HepG2 (cell line): ENCODE measurements around the gene BMP8B. TPM values are rescaled to one million over a fixed set of nuclear protein-coding genes. Genes with fewer than 3 reads are reported as not detected.

Experiments
- ATAC-seq: fragments of 200-7000 bp; cut with Tn5 transposase; 3 replicates; pipeline ENCODE4 v1.9.1; 2020; ENCODE audit warnings: mild to moderate bottlenecking, moderate library complexity
- BruUV-seq: library from RNA; stranded (reverse); fragments of 400-500 nt; replicated peaks from 2 replicates; lab custom pipeline; 2021; lab: Mats Ljungman, UMichigan
- CTCF ChIA-PET: fragments of 300-600 bp; formaldehyde crosslinking; extraction: SDS; loops from one replicate; lab custom pipeline; 2021; ENCODE audit warnings: low total read pairs, inconsistent platforms, low intra/inter-chr PET ratio; lab: Yijun Ruan, JAX
- POLR2A ChIA-PET: fragments of 350-600 bp; sonication (Branson Sonifier 250); formaldehyde crosslinking; loops from one replicate; lab custom pipeline; 2020; ENCODE audit warnings: antibody characterized with exemption, inconsistent platforms; lab: Yijun Ruan, JAX
- DNase-seq: peaks from one replicate; pipeline ENCODE4 v3.0.0-alpha.2; 2015; ENCODE audit warnings: low spot score
- FAIRE-seq: peaks from 3 replicates; lab custom pipeline; 2011; peaks lifted over from hg19 to GRCh38; lab: Jason Lieb, UNC
- H2AFZ ChIP-seq: one replicate; pipeline ENCODE4 v1.6.1; 2011; ENCODE audit warnings: low read length, inconsistent platforms
- H3K27ac ChIP-seq: fragments of 300-600 bp; 3 replicates; pipeline ENCODE4 v1.8.0; 2011; ENCODE audit warnings: mixed run types, mild to moderate bottlenecking, mixed read lengths, low read length, inconsistent platforms; ENCODE audit not compliant: insufficient read depth; ENCODE audit errors: extremely low read length
- H3K27me3 ChIP-seq, 2 experiments: fragments of 200-600 bp in 1 of 2; 2 replicates in 1 of 2; 3 replicates in 1 of 2; pipeline versions ENCODE4 v1.6.0 to v1.8.0; 2011; ENCODE audit warnings: low read length in 2 of 2, mild to moderate bottlenecking in 2 of 2, moderate library complexity in 2 of 2, inconsistent platforms in 1 of 2; ENCODE audit not compliant: insufficient read depth in 2 of 2, control insufficient read depth in 1 of 2
- H3K36me3 ChIP-seq, 2 experiments: fragments of 200-600 bp in 1 of 2; replicated peaks in 1 of 2; 2 replicates in 1 of 2; 3 replicates in 1 of 2; pipeline versions ENCODE4 v1.5.1 to v1.8.0; 2011; ENCODE audit warnings: low read length in 2 of 2, inconsistent platforms in 1 of 2; ENCODE audit not compliant: insufficient read depth in 2 of 2, control insufficient read depth in 1 of 2
- H3K4me1 ChIP-seq: 2 replicates; pipeline ENCODE4 v1.5.1; 2012; ENCODE audit warnings: low read length, inconsistent platforms; ENCODE audit not compliant: insufficient read depth
- H3K4me2 ChIP-seq: 2 replicates; pipeline ENCODE4 v1.6.0; 2011; ENCODE audit warnings: low read depth, low read length, inconsistent platforms
- H3K4me3 ChIP-seq, 3 experiments: fragments of 200-600 bp in 1 of 3; sonication (generic), shearing (Covaris generic) in 1 of 3; replicated peaks in 1 of 3; 2 replicates each; pipeline ENCODE4 v1.5.1; 2011 to 2016; ENCODE audit warnings: low read length in 3 of 3, inconsistent platforms in 2 of 3, low read depth in 2 of 3, mild to moderate bottlenecking in 2 of 3, control low read depth in 1 of 3, mixed read lengths in 1 of 3; ENCODE audit not compliant: insufficient read depth in 1 of 3
- H3K79me2 ChIP-seq: one replicate; pipeline ENCODE4 v1.6.1; 2011; ENCODE audit warnings: low read length, inconsistent platforms; ENCODE audit not compliant: insufficient read depth
- H3K9ac ChIP-seq: 2 replicates; pipeline ENCODE4 v1.6.0; 2011; ENCODE audit warnings: mild to moderate bottlenecking, low read depth, low read length, inconsistent platforms; ENCODE audit not compliant: insufficient read depth
- H3K9me3 ChIP-seq: 2 replicates; pipeline ENCODE4 v1.5.1; 2012; ENCODE audit warnings: mild to moderate bottlenecking, low read length
- H4K20me1 ChIP-seq: 2 replicates; pipeline ENCODE4 v1.6.0; 2011; ENCODE audit warnings: inconsistent platforms, mild to moderate bottlenecking, low read length, moderate library complexity; ENCODE audit not compliant: insufficient read depth
- AGO2 ChIP-seq: fragments of 200-400 bp; formaldehyde crosslinking; optimal IDR thresholded peaks from 2 replicates; pipeline ENCODE3; 2017; ENCODE audit warnings: mild to moderate bottlenecking, low read depth, low read length, moderate library complexity
- BORCS8-MEF2B ChIP-seq: sonication (generic); formaldehyde crosslinking; IDR thresholded peaks from 2 replicates; pipeline ENCODE4 v1.8.0; 2022; ENCODE audit warnings: mild to moderate bottlenecking, missing genetic modification reagents
- BRCA1 ChIP-seq: sonication (generic); formaldehyde crosslinking; IDR thresholded peaks from 2 replicates; pipeline ENCODE4 v1.4.0; 2020; ENCODE audit warnings: missing genetic modification reagents
- EZH2 ChIP-seq: conservative IDR thresholded peaks from 2 replicates; pipeline ENCODE4 v1.6.1; 2012; ENCODE audit warnings: mild to moderate bottlenecking, low read depth, low read length, moderate library complexity
- HNF4A ChIP-seq: sonication (generic); formaldehyde crosslinking; IDR thresholded peaks from 2 replicates; pipeline ENCODE4 v1.4.0; 2020; ENCODE audit warnings: missing genetic modification reagents
- NFATC3 ChIP-seq: sonication (generic); formaldehyde crosslinking; IDR thresholded peaks from 2 replicates; pipeline ENCODE4 v1.5.1; 2020; ENCODE audit warnings: mild to moderate bottlenecking, missing genetic modification reagents
- RELA ChIP-seq: sonication (generic); formaldehyde crosslinking; IDR thresholded peaks from 2 replicates; pipeline ENCODE4 v1.4.0; 2020; ENCODE audit warnings: missing genetic modification reagents
- TOE1 ChIP-seq: sonication (generic); formaldehyde crosslinking; IDR thresholded peaks from 2 replicates; pipeline ENCODE4 v1.4.0; 2020; ENCODE audit warnings: mild to moderate bottlenecking, missing genetic modification reagents
- TP53 ChIP-seq: sonication (generic); formaldehyde crosslinking; conservative IDR thresholded peaks from 2 replicates; pipeline ENCODE4 v1.4.0; 2020; ENCODE audit warnings: missing genetic modification reagents
- YEATS2 ChIP-seq: sonication (generic); formaldehyde crosslinking; IDR thresholded peaks from 2 replicates; pipeline ENCODE4 v1.4.0; 2020; ENCODE audit warnings: missing genetic modification reagents, borderline replicate concordance
- ZNF773 ChIP-seq: sonication (generic); formaldehyde crosslinking; IDR thresholded peaks from 2 replicates; pipeline ENCODE4 v1.4.0; 2020; ENCODE audit warnings: missing genetic modification reagents, borderline replicate concordance
- ZNF780A ChIP-seq: sonication (generic); formaldehyde crosslinking; IDR thresholded peaks from 2 replicates; pipeline ENCODE4 v1.8.0; 2022; ENCODE audit warnings: mild to moderate bottlenecking, missing genetic modification reagents, moderate library complexity
- WGBS: methylation state at CpG from one replicate; pipeline ENCODE4 v1.1.6; 2017; ENCODE audit warnings: low lambda C conversion rate; 5-methylcytosine and 5-hydroxymethylcytosine counted together
- in situ Hi-C: cut with HindIII; loops from 2 replicates; pipeline ENCODE4 v1.10.0; 2017; ENCODE audit warnings: low pct_unique_long_range_greater_than_20kb; ENCODE audit not compliant: extremely low pct_ligation_motif_present
- intact Hi-C: fragments of 100-400 bp; cut with micrococcal nuclease; formaldehyde crosslinking; loops from one replicate; pipeline ENCODE4 v1.10.0; 2022; ENCODE audit not compliant: unreplicated experiment
- polyA plus RNA-seq, 8 experiments: library from polyadenylated mRNA; depleted of rRNA in 3 of 8; stranded (reverse) in 7 of 8; unstranded in 1 of 8; fragments of >200 nt; fragmentation: Illumina TruSeq in 4 of 8; extraction: Trizol in 4 of 8; gene quantifications; 2 replicates each; pipeline versions ENCODE4 v1.2.1 to v1.2.3, GENCODE V29; 2011 to 2016; ENCODE audit warnings: low read depth in 4 of 8, missing spikeins in 1 of 8, mixed read lengths in 1 of 8; ENCODE audit not compliant: insufficient read depth in 1 of 8
- total RNA-seq, 5 experiments: library from RNA; depleted of rRNA; stranded (reverse); fragments of >200 nt; fragmentation: Illumina TruSeq; extraction: Trizol; gene quantifications; 2 replicates each; pipeline ENCODE4 v1.2.3, GENCODE V29; 2016; ENCODE audit warnings: low read depth in 1 of 5
- TF ChIP-seq, protein P1 (sequence below): fragments of 450-650 bp; IDR thresholded peaks from 2 replicates; pipeline ENCODE4 v1.6.1; 2017; ENCODE audit warnings: mild to moderate bottlenecking
- TF ChIP-seq, protein P2 (sequence below): sonication (generic); formaldehyde crosslinking; IDR thresholded peaks from 2 replicates; pipeline ENCODE4 v1.8.1; 2022; ENCODE audit warnings: low read depth, mild to moderate bottlenecking, missing genetic modification reagents
- TF ChIP-seq, protein P3 (sequence below): sonication (generic); formaldehyde crosslinking; IDR thresholded peaks from 2 replicates; pipeline ENCODE4 v1.8.1; 2023; ENCODE audit warnings: mild to moderate bottlenecking, missing genetic modification reagents, borderline replicate concordance
- TF ChIP-seq, protein P4 (sequence below): IDR thresholded peaks from 2 replicates; pipeline ENCODE4 v1.6.1; 2016; ENCODE audit warnings: missing genetic modification reagents, missing compliant biosample characterization
- TF ChIP-seq, protein P5 (sequence below): sonication (generic); formaldehyde crosslinking; IDR thresholded peaks from 2 replicates; pipeline ENCODE4 v1.4.0; 2020; ENCODE audit warnings: mild to moderate bottlenecking, missing genetic modification reagents

Gene BMP8B
- total and polyA plus RNA-seq, 2 of the 13 experiments (the other 11 are each of a cell fraction or from before 2014, with no cell fraction given) = 0.29 to 0.41 TPM

DNA sequence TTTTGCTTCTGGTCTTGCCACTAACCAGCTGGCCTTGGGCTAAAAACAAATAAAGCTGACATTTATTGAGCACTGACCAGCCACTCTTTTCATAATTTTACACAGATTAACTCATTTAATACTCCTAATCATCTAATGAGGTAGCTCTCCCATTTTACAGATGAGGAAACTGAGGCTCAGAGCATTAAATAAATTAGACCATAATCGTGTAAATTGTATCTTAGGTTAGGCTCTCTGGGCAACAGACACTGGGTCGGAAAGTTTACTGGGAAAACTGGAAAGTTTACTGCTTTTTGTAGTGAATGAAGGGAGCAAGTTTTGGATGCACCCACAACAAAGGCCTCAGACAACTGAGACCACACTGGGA, 7.3 kb downstream of the BMP8B start (continued):
- TF ChIP-seq, protein P1, sequence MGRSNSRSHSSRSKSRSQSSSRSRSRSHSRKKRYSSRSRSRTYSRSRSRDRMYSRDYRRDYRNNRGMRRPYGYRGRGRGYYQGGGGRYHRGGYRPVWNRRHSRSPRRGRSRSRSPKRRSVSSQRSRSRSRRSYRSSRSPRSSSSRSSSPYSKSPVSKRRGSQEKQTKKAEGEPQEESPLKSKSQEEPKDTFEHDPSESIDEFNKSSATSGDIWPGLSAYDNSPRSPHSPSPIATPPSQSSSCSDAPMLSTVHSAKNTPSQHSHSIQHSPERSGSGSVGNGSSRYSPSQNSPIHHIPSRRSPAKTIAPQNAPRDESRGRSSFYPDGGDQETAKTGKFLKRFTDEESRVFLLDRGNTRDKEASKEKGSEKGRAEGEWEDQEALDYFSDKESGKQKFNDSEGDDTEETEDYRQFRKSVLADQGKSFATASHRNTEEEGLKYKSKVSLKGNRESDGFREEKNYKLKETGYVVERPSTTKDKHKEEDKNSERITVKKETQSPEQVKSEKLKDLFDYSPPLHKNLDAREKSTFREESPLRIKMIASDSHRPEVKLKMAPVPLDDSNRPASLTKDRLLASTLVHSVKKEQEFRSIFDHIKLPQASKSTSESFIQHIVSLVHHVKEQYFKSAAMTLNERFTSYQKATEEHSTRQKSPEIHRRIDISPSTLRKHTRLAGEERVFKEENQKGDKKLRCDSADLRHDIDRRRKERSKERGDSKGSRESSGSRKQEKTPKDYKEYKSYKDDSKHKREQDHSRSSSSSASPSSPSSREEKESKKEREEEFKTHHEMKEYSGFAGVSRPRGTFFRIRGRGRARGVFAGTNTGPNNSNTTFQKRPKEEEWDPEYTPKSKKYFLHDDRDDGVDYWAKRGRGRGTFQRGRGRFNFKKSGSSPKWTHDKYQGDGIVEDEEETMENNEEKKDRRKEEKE = no peak
- TF ChIP-seq HNF4A (CRISPR knock-in tag) (no peak), ZNF773 (no peak), YEATS2 (CRISPR knock-in tag) (no peak)
- TF ChIP-seq, protein P2, sequence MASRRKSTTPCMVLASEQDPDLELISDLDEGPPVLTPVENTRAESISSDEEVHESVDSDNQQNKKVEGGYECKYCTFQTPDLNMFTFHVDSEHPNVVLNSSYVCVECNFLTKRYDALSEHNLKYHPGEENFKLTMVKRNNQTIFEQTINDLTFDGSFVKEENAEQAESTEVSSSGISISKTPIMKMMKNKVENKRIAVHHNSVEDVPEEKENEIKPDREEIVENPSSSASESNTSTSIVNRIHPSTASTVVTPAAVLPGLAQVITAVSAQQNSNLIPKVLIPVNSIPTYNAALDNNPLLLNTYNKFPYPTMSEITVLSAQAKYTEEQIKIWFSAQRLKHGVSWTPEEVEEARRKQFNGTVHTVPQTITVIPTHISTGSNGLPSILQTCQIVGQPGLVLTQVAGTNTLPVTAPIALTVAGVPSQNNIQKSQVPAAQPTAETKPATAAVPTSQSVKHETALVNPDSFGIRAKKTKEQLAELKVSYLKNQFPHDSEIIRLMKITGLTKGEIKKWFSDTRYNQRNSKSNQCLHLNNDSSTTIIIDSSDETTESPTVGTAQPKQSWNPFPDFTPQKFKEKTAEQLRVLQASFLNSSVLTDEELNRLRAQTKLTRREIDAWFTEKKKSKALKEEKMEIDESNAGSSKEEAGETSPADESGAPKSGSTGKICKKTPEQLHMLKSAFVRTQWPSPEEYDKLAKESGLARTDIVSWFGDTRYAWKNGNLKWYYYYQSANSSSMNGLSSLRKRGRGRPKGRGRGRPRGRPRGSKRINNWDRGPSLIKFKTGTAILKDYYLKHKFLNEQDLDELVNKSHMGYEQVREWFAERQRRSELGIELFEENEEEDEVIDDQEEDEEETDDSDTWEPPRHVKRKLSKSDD (CRISPR knock-in tag) = no peak
- TF ChIP-seq, all 625 proteins: peak for 0

DNA sequence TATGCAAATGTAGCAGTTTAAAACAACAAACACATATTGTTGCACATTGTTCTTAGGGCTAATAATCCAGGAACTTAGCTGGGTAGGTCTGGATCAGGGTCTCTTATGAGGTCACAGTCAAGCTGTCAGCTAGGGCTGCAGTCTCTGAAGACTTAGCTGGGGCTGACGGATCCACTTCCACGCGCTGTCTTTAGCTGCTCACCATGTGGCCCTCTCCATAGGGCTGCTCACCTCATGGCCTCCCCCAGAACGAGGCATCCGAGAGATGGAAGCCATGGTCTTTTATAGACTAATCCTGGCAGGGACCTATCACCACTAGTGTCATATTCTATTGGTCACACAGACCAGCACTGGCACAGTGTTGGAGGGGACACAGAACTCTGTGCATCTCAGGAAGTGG, 8.8 kb downstream of the BMP8B start:
- H3K9me3 ChIP-seq = no peaks in the 10 kb centered on the region
- H3K4me2 ChIP-seq = no peak overlapping the region
- H3K27ac ChIP-seq = no peak overlapping the region
- no peaks in the 10 kb centered on the region for H3K36me3 ChIP-seq
- no peaks in the 10 kb centered on the region for H3K27me3 ChIP-seq
- no peaks in the 10 kb centered on the region for H3K79me2 ChIP-seq
- WGBS = 78% methylated on average over 5 of the region's 5 CpGs
- BruUV-seq = no TSS peak
- H3K4me3 ChIP-seq = no peak overlapping the region
- POLR2A ChIA-PET = no interaction called here
- FAIRE-seq (no peak), ATAC-seq (no peak), DNase-seq (no peak)
- CTCF ChIA-PET = no interaction called here
- H2AFZ ChIP-seq = no peak overlapping the region
- no peaks in the 10 kb centered on the region for H4K20me1 ChIP-seq
- TF ChIP-seq, protein P3, sequence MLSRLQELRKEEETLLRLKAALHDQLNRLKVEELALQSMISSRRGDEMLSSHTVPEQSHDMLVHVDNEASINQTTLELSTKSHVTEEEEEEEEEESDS = no peak
- TF ChIP-seq AGO2 (no peak), TP53 (CRISPR knock-in tag) (no peak), BRCA1 (CRISPR knock-in tag) (no peak), ZNF780A (no peak), EZH2 (no peak), NFATC3 (no peak), TOE1 (CRISPR knock-in tag) (no peak), BORCS8-MEF2B (CRISPR knock-in tag) (no peak), RELA (CRISPR knock-in tag) (no peak)
- TF ChIP-seq, protein P4, sequence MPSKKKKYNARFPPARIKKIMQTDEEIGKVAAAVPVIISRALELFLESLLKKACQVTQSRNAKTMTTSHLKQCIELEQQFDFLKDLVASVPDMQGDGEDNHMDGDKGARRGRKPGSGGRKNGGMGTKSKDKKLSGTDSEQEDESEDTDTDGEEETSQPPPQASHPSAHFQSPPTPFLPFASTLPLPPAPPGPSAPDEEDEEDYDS (CRISPR knock-in tag) = no peak
- TF ChIP-seq, protein P5, sequence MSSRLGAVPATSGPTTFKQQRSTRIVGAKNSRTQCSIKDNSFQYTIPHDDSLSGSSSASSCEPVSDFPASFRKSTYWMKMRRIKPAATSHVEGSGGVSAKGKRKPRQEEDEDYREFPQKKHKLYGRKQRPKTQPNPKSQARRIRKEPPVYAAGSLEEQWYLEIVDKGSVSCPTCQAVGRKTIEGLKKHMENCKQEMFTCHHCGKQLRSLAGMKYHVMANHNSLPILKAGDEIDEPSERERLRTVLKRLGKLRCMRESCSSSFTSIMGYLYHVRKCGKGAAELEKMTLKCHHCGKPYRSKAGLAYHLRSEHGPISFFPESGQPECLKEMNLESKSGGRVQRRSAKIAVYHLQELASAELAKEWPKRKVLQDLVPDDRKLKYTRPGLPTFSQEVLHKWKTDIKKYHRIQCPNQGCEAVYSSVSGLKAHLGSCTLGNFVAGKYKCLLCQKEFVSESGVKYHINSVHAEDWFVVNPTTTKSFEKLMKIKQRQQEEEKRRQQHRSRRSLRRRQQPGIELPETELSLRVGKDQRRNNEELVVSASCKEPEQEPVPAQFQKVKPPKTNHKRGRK (CRISPR knock-in tag) = no peak
- in situ Hi-C loops (no loop called here), intact Hi-C loops (no loop called here)
- H3K9ac ChIP-seq = no peak overlapping the region
- peaks cover 10% of the 10 kb centered on the region; the same call in 1 of the 2 replicates for H3K4me1 ChIP-seq
